ENCODE measurements around the gene CDH22. TPM values are rescaled to one million over a fixed set of nuclear protein-coding genes. Genes with fewer than 3 reads are reported as not detected.

CDH22 gene
- total and polyA plus RNA-seq, 2 donors (not counting 1 experiment from before 2014, with no cell fraction given) = not detected

- Mint-ChIP-seq H3K4me1 (no peaks in the 10 kb centered on the region), H3K4me3 (no peak overlapping the region), H3K9me3 (ENCODE audit: insufficient read depth) (peaks cover 3% of the 10 kb centered on the region), H3K27ac (no peak overlapping the region), H3K27me3 (peaks cover 72% of the 10 kb centered on the region)
- POLR2A ChIA-PET = no interaction called here
- peaks cover 0 to 35% (median 0%) of the 10 kb centered on the region in 4 experiments for H3K27me3 ChIP-seq (replicated peaks in 1 of 4; ENCODE audit: control extremely low read depth in 1 of 4, control insufficient read depth in 3 of 4, insufficient read depth in 4 of 4, low read length in 3 of 4)
- CTCF ChIA-PET = no interaction called here
- no peaks in the 10 kb centered on the region for H4K20me1 ChIP-seq (ENCODE audit: control insufficient read depth, insufficient read depth, low read length, poor library complexity, severe bottlenecking)
- no peak for DNase-seq
- H3K27ac ChIP-seq (ENCODE audit: low read length in 2 of 2) = no peak overlapping the region
- H2AFZ ChIP-seq (ENCODE audit: insufficient read depth, low read depth, low read length, poor library complexity, severe bottlenecking) = no peak overlapping the region
- H3K9ac ChIP-seq (ENCODE audit: low read length) = no peak overlapping the region
- H3K4me1 ChIP-seq (ENCODE audit: control insufficient read depth in 2 of 2, insufficient read depth in 2 of 2, low read length in 2 of 2) = no peaks in the 10 kb centered on the region
- 22% methylated on average over 7 of the region's 8 CpGs for WGBS (ENCODE audit: insufficient coverage)
- peaks cover 0 to 9% (median 0%) of the 10 kb centered on the region in 3 donors for H3K9me3 ChIP-seq (ENCODE audit: control extremely low read depth in 1 of 3, control insufficient read depth in 2 of 3, insufficient read depth in 1 of 3, low read length in 2 of 3)
- H3K4me2 ChIP-seq (replicated peaks; ENCODE audit: low read depth, low read length, poor library complexity, severe bottlenecking) = no peak overlapping the region
- ATAC-seq (ENCODE audit: low read depth) = no peak
- H3K4me3 ChIP-seq (ENCODE audit: control extremely low read depth in 1 of 5, extremely low read depth in 1 of 5, insufficient read depth in 1 of 5, low read depth in 2 of 5, low read length in 4 of 5) = no peak overlapping the region
- TF ChIP-seq EZH2 (IDR thresholded peaks at IDR 0.05; ENCODE audit: borderline replicate concordance, insufficient read depth, low read depth, low read length, poor library complexity, severe bottlenecking) (no peak), CTCF (IDR thresholded peaks at IDR 0.05) (no peak)
- H3K36me3 ChIP-seq (replicated peaks in 1 of 2; ENCODE audit: control extremely low read depth in 1 of 2, control insufficient read depth in 1 of 2, extremely low read depth in 1 of 2, insufficient read depth in 2 of 2, low read length in 1 of 2) = no peaks in the 10 kb centered on the region
- no peaks in the 10 kb centered on the region for H3K79me2 ChIP-seq (ENCODE audit: control insufficient read depth, insufficient read depth, low read length)
- intact Hi-C loops (cut with micrococcal nuclease) = no loop called here
Observed at GRCh38 chr20:46277602-46278001, 30.7 kb downstream of the CDH22 start.

GRCh38 chr20:46276531-46276930 lies 31.8 kb downstream of the CDH22 start:
- no peak overlapping the region for H3K4me3 Mint-ChIP-seq
- peaks cover 7% of the 10 kb centered on the region for H3K9me3 Mint-ChIP-seq (ENCODE audit: insufficient read depth)

More at GRCh38 chr20:46276531-46276930, 31.8 kb downstream of the CDH22 start:
- no peak overlapping the region for H3K27ac ChIP-seq (ENCODE audit: low read length in 2 of 2)
- peaks cover 72% of the 10 kb centered on the region for H3K27me3 Mint-ChIP-seq
- DNase-seq = no peak
- H3K4me1 Mint-ChIP-seq = no peaks in the 10 kb centered on the region
- 56% methylated on average over 3 of the region's 4 CpGs for WGBS (ENCODE audit: insufficient coverage)
- no peak overlapping the region for H2AFZ ChIP-seq (ENCODE audit: insufficient read depth, low read depth, low read length, poor library complexity, severe bottlenecking)
- intact Hi-C loops (cut with micrococcal nuclease) = no loop called here
- no peaks in the 10 kb centered on the region for H3K4me1 ChIP-seq (ENCODE audit: control insufficient read depth in 2 of 2, insufficient read depth in 2 of 2, low read length in 2 of 2)
- H3K79me2 ChIP-seq (ENCODE audit: control insufficient read depth, insufficient read depth, low read length) = no peaks in the 10 kb centered on the region
- CTCF ChIA-PET = no interaction called here
- POLR2A ChIA-PET = no interaction called here
- peaks cover 0 to 43% (median 1%) of the 10 kb centered on the region in 4 experiments for H3K27me3 ChIP-seq (replicated peaks in 1 of 4; ENCODE audit: control extremely low read depth in 1 of 4, control insufficient read depth in 3 of 4, insufficient read depth in 4 of 4, low read length in 3 of 4)
- H3K4me3 ChIP-seq (ENCODE audit: control extremely low read depth in 1 of 5, extremely low read depth in 1 of 5, insufficient read depth in 1 of 5, low read depth in 2 of 5, low read length in 4 of 5) = no peak overlapping the region
- no peaks in the 10 kb centered on the region for H4K20me1 ChIP-seq (ENCODE audit: control insufficient read depth, insufficient read depth, low read length, poor library complexity, severe bottlenecking)
- H3K9me3 ChIP-seq (ENCODE audit: control extremely low read depth in 1 of 3, control insufficient read depth in 2 of 3, insufficient read depth in 1 of 3, low read length in 2 of 3) = peaks cover 0 to 9% (median 0%) of the 10 kb centered on the region in 3 donors
- TF ChIP-seq CTCF (IDR thresholded peaks at IDR 0.05) (no peak), EZH2 (IDR thresholded peaks at IDR 0.05; ENCODE audit: borderline replicate concordance, insufficient read depth, low read depth, low read length, poor library complexity, severe bottlenecking) (no peak)
- ATAC-seq (ENCODE audit: low read depth) = no peak
- H3K36me3 ChIP-seq (replicated peaks in 1 of 2; ENCODE audit: control extremely low read depth in 1 of 2, control insufficient read depth in 1 of 2, extremely low read depth in 1 of 2, insufficient read depth in 2 of 2, low read length in 1 of 2) = no peaks in the 10 kb centered on the region
- H3K9ac ChIP-seq (ENCODE audit: low read length) = no peak overlapping the region
- H3K4me2 ChIP-seq (replicated peaks; ENCODE audit: low read depth, low read length, poor library complexity, severe bottlenecking) = no peak overlapping the region
- H3K27ac Mint-ChIP-seq = no peak overlapping the region
